Endothelial cell of umbilical vein (primary cell): Measurements from ENCODE around the gene KCNS3. TPM values are rescaled to one million over a fixed set of nuclear protein-coding genes. Genes with fewer than 3 reads are reported as not detected.

Experiments used
- BruUV-seq: library from RNA; stranded (reverse); fragments of 400-500 nt; replicated peaks from 2 replicates; lab custom pipeline; 2021; lab: Mats Ljungman, UMichigan
- CTCF ChIA-PET: fragments of 300-600, 350-600 bp; sonication (Branson Sonifier 250); formaldehyde crosslinking; loops from one replicate; lab custom pipeline; 2021; ENCODE audit warnings: antibody characterized with exemption, inconsistent platforms; lab: Charles Lee
- POLR2A ChIA-PET: fragments of 300-600, 350-600 bp; sonication (Branson Sonifier 250); formaldehyde crosslinking; loops from one replicate; lab custom pipeline; 2021; ENCODE audit warnings: antibody characterized with exemption, inconsistent platforms; lab: Charles Lee
- DNase-seq: peaks from one replicate; pipeline ENCODE4 v3.0.0-alpha.2; 2011; ENCODE audit warnings: low read depth, low spot score
- FAIRE-seq: peaks from 2 replicates; lab custom pipeline; 2011; peaks lifted over from hg19 to GRCh38; lab: Jason Lieb, UNC
- H2AFZ ChIP-seq: 2 replicates; pipeline ENCODE4 v1.6.0; 2012; ENCODE audit warnings: low read depth, low read length, control low read depth, inconsistent platforms
- H3K27ac ChIP-seq: 2 replicates; pipeline ENCODE4 v1.5.1; 2011; ENCODE audit warnings: low read depth, mild to moderate bottlenecking, control low read depth, low read length, moderate library complexity; ENCODE audit not compliant: insufficient read depth
- H3K27me3 ChIP-seq, 2 experiments: 2 replicates each; pipeline versions ENCODE4 v1.6.0 to v1.6.1; 2011; ENCODE audit warnings: low read length in 2 of 2, mixed read lengths in 1 of 2; ENCODE audit not compliant: control insufficient read depth in 2 of 2, insufficient read depth in 2 of 2
- H3K36me3 ChIP-seq, 2 experiments: 2 replicates in 1 of 2; 3 replicates in 1 of 2; pipeline ENCODE4 v1.5.1; 2011; ENCODE audit warnings: low read length in 2 of 2, mild to moderate bottlenecking in 1 of 2, moderate library complexity in 1 of 2; ENCODE audit not compliant: control insufficient read depth in 2 of 2, insufficient read depth in 2 of 2; ENCODE audit errors: extremely low read depth in 1 of 2
- H3K4me1 ChIP-seq: 3 replicates; pipeline ENCODE4 v1.5.1; 2011; ENCODE audit warnings: mild to moderate bottlenecking, low read length; ENCODE audit not compliant: control insufficient read depth, insufficient read depth; ENCODE audit errors: extremely low read depth
- H3K4me2 ChIP-seq: 2 replicates; pipeline ENCODE4 v1.6.1; 2011; ENCODE audit warnings: low read length, control low read depth, mixed read lengths; ENCODE audit not compliant: insufficient read depth
- H3K4me3 ChIP-seq, 3 experiments: fragments of 200-600 bp in 1 of 3; sonication (generic), shearing (Covaris generic) in 1 of 3; replicated peaks in 1 of 3; 2 replicates each; pipeline ENCODE4 v1.5.1; 2011 to 2016; ENCODE audit warnings: control low read depth in 3 of 3, low read length in 3 of 3, mild to moderate bottlenecking in 2 of 3, inconsistent platforms in 1 of 3, low read depth in 1 of 3, moderate library complexity in 1 of 3; ENCODE audit not compliant: insufficient read depth in 1 of 3
- H3K79me2 ChIP-seq: 2 replicates; pipeline ENCODE4 v1.6.0; 2012; ENCODE audit warnings: low read length, inconsistent platforms; ENCODE audit not compliant: control insufficient read depth, insufficient read depth
- H3K9ac ChIP-seq: replicated peaks from 2 replicates; pipeline ENCODE3; 2011; ENCODE audit warnings: low read length, control low read depth; ENCODE audit not compliant: insufficient read depth; ENCODE audit errors: extremely low read depth
- H3K9me1 ChIP-seq: replicated peaks from 3 replicates; pipeline ENCODE4 v1.6.0; 2011; ENCODE audit warnings: mild to moderate bottlenecking, low read length; ENCODE audit not compliant: control insufficient read depth, insufficient read depth; ENCODE audit errors: extremely low read depth
- H3K9me3 ChIP-seq: replicated peaks from 2 replicates; pipeline ENCODE4 v1.5.1; 2012; ENCODE audit warnings: low read length, inconsistent platforms; ENCODE audit not compliant: control insufficient read depth, insufficient read depth
- H4K20me1 ChIP-seq: replicated peaks from 2 replicates; pipeline ENCODE3; 2011; ENCODE audit warnings: mild to moderate bottlenecking, low read length; ENCODE audit not compliant: control insufficient read depth, insufficient read depth; ENCODE audit errors: extremely low read depth
- CTCF ChIP-seq, 2 donors: IDR thresholded peaks; 1 replicate in 1 of 2; 2 replicates in 1 of 2; pipeline ENCODE4 v1.5.1; 2011; ENCODE audit warnings: low read length in 2 of 2, mild to moderate bottlenecking in 2 of 2, moderate library complexity in 2 of 2, control low read depth in 1 of 2, inconsistent platforms in 1 of 2, low read depth in 1 of 2; ENCODE audit not compliant: insufficient read depth in 1 of 2; ENCODE audit errors: extremely low read depth in 1 of 2
- EZH2 ChIP-seq: IDR thresholded peaks from 2 replicates; pipeline ENCODE4 v1.6.1; 2012; ENCODE audit warnings: borderline replicate concordance, low read depth, mild to moderate bottlenecking, moderate library complexity, low read length, inconsistent platforms; ENCODE audit not compliant: severe bottlenecking
- FOS ChIP-seq: IDR thresholded peaks from 2 replicates; pipeline ENCODE4 v1.6.1; 2011; ENCODE audit warnings: mild to moderate bottlenecking, low read length, moderate library complexity, borderline replicate concordance; ENCODE audit not compliant: insufficient read depth
- GATA2 ChIP-seq: IDR thresholded peaks from 2 replicates; pipeline ENCODE4 v1.7.0; 2011; ENCODE audit warnings: low read depth, mild to moderate bottlenecking, moderate library complexity, mixed read lengths, low read length; ENCODE audit not compliant: insufficient read length, insufficient read depth
- JUN ChIP-seq: IDR thresholded peaks from 2 replicates; pipeline ENCODE4 v1.6.1; 2011; ENCODE audit warnings: borderline replicate concordance, low read depth; ENCODE audit not compliant: insufficient read length, insufficient read depth
- MYC ChIP-seq: IDR thresholded peaks from one replicate; pipeline ENCODE4 v1.6.1; 2011; ENCODE audit warnings: mild to moderate bottlenecking, low read depth, low read length
- POLR2A ChIP-seq: IDR thresholded peaks from 2 replicates; pipeline ENCODE4 v1.6.1; 2012; ENCODE audit warnings: low read depth, mild to moderate bottlenecking, control low read depth, low read length
- POLR2AphosphoS5 ChIP-seq: IDR thresholded peaks from 2 replicates; pipeline ENCODE4 v1.6.1; 2012; ENCODE audit warnings: low read depth, mild to moderate bottlenecking, control low read depth, low read length, moderate library complexity; ENCODE audit not compliant: insufficient read depth
- dilution Hi-C: fragments of 300-500 bp; cut with MboI; formaldehyde crosslinking; loops from one replicate; pipeline ENCODE4 v1.15.0; 2019; ENCODE audit warnings: low sequenced_read_pairs; ENCODE audit not compliant: extremely low pct_ligation_motif_present
- intact Hi-C: fragments of 100-400 bp; cut with micrococcal nuclease; formaldehyde crosslinking; loops from one replicate; pipeline ENCODE4 v1.10.0; 2022
- polyA plus RNA-seq, 4 experiments: library from polyadenylated mRNA; depleted of rRNA in 3 of 4; stranded (reverse) in 3 of 4; unstranded in 1 of 4; fragments of >200 nt; gene quantifications; 2 replicates each; pipeline versions ENCODE4 v1.2.1 to v1.2.3, GENCODE V29; 2011 to 2012; ENCODE audit warnings: missing spikeins in 1 of 4
- total RNA-seq: library from RNA; stranded (reverse); gene quantifications from 2 replicates; pipeline ENCODE4 v1.2.3, GENCODE V29; 2021
- TF ChIP-seq, protein P1 (sequence below): IDR thresholded peaks from 2 replicates; pipeline ENCODE4 v1.6.1; 2011; ENCODE audit not compliant: insufficient read depth, insufficient read length

KCNS3 gene
- total and polyA plus RNA-seq, 2 donors (not counting 3 experiments of a cell fraction or from before 2014, with no cell fraction given), result 0.75 to 2.4 TPM

DNA sequence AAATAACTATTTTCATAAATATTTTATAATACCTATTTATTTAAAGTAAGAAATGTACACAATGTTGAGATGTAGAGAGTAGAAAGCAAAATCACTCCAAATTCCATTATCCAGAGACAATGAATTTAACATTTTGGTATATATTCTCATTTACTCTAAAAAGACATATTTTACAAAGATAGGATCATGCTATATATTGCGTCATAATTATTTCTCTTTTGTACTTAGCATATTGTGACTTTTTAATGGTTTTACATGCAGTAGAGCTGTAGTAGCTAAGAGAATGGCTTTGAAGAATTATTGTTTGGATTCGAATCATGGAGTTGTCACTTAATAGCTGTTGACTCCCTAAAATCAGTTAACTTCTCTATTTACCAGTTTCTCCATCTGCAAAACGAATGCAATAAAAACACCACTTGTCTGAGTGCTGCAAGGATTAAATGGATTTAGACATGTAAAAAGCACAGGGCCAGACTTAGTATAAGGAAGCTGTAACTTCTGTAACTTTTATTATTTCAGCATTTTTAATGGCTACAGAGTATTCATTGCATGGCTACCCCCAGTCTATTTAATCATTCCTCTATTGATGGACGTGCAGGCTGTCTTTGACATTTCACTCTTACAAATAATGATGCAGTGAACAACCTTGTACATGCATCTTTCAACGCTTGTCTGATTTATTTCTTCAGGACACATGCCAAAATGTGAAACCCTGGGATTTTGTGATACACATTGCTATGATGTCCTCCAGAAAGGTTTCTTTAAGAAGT is 33.2 kb downstream of the KCNS3 start:
- dilution Hi-C loops (no loop called here), intact Hi-C loops (no loop called here)
- Histone ChIP-seq H3K9me1 (no peaks in the 10 kb centered on the region), H3K4me2 (no peak overlapping the region), H2AFZ (no peak overlapping the region), H4K20me1 (no peaks in the 10 kb centered on the region), H3K27me3 (no peaks in the 10 kb centered on the region), H3K27ac (no peak overlapping the region), H3K9ac (no peak overlapping the region), H3K79me2 (no peaks in the 10 kb centered on the region), H3K4me1 (no peaks in the 10 kb centered on the region), H3K4me3 (no peak overlapping the region), H3K36me3 (no peaks in the 10 kb centered on the region), H3K9me3 (no peaks in the 10 kb centered on the region)
- TF ChIP-seq, protein P1, sequence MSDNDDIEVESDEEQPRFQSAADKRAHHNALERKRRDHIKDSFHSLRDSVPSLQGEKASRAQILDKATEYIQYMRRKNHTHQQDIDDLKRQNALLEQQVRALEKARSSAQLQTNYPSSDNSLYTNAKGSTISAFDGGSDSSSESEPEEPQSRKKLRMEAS, result no peak
- no peak for TF ChIP-seq CTCF (IDR thresholded peaks at IDR 0.05; ENCODE audit: extremely low read depth in 1 of 2, insufficient read depth in 1 of 2, low read depth in 1 of 2, low read length in 2 of 2)
- TF ChIP-seq GATA2, result no peak
- TF ChIP-seq POLR2AphosphoS5, result no peak
- no peak for TF ChIP-seq MYC
- TF ChIP-seq FOS, result no peak
- no peak for TF ChIP-seq JUN
- TF ChIP-seq POLR2A, result no peak
- TF ChIP-seq EZH2, result no peak
- BruUV-seq, result no TSS peak
- POLR2A ChIA-PET, result no interaction called here
- CTCF ChIA-PET, result no interaction called here
- FAIRE-seq (no peak), DNase-seq (no peak)
